HG03558 (cell line): ENCODE measurements around the gene ODAD4.

ENCODE experiments used
- ATAC-seq: cut with Tn5 transposase; IDR thresholded peaks from one replicate; pipeline ENCODE4 v1.9.1; 2021; ENCODE audit warnings: moderate number of reproducible peaks; ENCODE audit not compliant: unreplicated experiment; ENCODE audit errors: extremely low read depth

ODAD4 gene

GRCh38 chr17:41967141-41967920 lies 36.9 kb downstream of the ODAD4 start:
- ATAC-seq: no peak

- no peak for ATAC-seq
Measured at GRCh38 chr17:41967921-41968578, 37.6 kb downstream of the ODAD4 start.

GRCh38 chr17:41968676-41969075 lies 38.3 kb downstream of the ODAD4 start:
- no peak for ATAC-seq

GRCh38 chr17:41970901-41971331 lies 40.5 kb downstream of the ODAD4 start:
- ATAC-seq: no peak

- ATAC-seq: no peak
Measured at GRCh38 chr17:41971721-41972523, 41.5 kb downstream of the ODAD4 start.

- ATAC-seq: no peak
Measured at GRCh38 chr17:41972571-41973407, 42.4 kb downstream of the ODAD4 start.

DNA sequence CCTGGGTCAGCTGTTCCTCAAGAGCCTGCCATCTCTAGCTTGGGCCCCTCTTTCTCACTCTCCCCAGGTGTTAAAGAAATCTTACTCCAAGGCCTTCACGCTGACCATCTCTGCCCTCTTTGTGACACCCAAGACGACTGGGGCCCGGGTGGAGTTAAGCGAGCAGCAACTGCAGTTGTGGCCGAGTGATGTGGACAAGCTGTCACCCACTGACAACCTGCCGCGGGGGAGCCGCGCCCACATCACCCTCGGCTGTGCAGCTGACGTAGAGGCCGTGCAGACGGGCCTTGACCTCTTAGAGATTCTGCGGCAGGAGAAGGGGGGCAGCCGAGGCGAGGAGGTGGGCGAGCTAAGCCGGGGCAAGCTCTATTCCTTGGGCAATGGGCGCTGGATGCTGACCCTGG lies 43.0 kb downstream of the ODAD4 start:
- no peak for ATAC-seq

GRCh38 chr17:41974031-41974430 lies 43.6 kb downstream of the ODAD4 start:
- no peak for ATAC-seq

DNA sequence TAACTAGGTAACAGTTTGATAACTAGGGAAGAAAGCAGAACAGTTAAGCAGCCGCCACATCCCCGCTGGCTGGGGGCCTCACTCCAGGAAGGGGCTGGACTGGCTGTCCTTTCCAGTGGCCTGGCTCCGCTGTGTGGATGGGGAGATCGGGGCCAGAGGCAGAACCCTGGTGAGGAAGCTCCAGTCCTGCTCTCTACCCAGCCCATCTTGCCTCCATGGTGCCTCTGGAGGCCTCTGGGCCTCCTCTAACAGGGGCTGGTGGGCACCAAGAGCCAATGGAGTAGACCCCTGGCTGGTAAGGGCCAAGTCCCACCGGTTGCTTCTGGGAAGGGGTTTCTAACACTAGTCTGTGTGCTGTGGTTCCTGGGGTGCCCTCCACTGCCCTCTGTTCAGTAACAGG lies 44.2 kb downstream of the ODAD4 start:
- no peak for ATAC-seq

DNA sequence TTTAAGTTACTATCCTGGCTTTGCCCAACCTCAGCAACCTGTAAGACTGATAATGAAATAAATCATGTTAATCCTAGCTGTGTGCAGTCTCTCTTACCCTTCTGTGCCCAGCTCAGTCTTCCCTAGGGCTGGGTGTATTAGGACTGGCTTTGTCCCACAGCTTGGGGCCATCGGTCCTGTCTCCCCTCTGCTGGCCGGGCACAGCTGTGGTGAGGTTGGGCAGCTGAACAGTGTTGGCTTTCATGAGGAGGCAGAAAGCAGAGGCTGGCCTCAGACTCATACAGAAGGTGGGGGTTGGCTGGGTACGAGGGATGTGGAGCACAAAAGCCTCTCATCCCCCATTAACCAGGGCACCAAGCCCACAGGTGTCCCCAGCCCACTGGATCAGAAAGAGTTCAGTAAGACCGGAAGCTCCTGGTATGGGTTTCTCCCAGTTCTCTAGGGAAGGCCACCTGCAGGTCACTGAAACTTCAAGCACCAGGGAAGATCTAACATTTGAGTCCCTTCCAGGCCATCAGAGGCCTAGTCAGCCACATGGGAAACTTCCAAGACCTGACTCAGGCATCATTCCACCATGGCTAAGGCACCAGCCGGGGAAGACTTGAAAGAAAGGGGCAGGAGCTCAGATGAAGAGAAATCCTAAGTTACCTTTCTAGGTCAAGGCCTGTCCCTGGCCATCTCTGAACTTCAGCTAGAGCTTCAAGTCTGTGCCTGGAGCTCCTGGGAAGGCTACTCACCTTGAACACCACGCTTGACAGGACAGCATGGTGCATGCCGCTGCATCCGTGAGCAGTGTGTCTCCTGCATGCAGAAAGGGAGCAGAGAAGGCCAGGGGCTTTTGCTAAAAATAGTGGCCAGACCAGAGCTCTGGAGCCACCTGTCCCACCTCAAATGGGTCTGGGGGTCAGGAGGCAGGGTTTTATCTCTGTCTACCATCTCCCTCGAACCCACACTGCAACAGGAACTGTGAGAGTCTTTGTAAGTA lies 45.0 kb downstream of the ODAD4 start:
- ATAC-seq: no peak

- no peak for ATAC-seq
Measured at GRCh38 chr17:41976142-41976768, 45.8 kb downstream of the ODAD4 start.

- ATAC-seq: no peak
Measured at GRCh38 chr17:41977991-41978390, 47.6 kb downstream of the ODAD4 start.

GRCh38 chr17:41982026-41982760 lies 51.8 kb downstream of the ODAD4 start:
- ATAC-seq: no peak

DNA sequence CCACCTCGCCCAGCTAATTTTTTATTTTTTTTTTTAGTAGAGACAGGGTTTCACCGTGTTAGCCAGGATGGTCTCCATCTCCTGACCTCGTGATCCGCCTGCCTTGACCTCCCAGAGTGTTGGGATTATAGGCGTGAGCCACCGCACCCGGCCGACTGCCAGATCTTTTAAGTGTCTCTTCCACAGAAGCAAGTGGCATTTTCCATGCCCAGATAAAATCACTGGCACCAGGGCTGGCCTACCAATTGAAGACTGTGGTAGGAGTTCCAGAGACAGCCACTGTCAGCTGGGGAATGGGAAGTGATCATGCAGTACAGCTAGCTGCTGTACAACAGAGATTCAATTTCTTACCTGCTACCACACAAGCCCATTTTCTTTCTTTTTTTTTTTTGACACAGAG lies 54.0 kb downstream of the ODAD4 start:
- no peak for ATAC-seq

GRCh38 chr17:41985919-41986318 lies 55.5 kb downstream of the ODAD4 start:
- ATAC-seq: no peak

GRCh38 chr17:41986634-41987033 lies 56.2 kb downstream of the ODAD4 start:
- no peak for ATAC-seq

GRCh38 chr17:41987642-41988041 lies 57.2 kb downstream of the ODAD4 start:
- no peak for ATAC-seq

DNA sequence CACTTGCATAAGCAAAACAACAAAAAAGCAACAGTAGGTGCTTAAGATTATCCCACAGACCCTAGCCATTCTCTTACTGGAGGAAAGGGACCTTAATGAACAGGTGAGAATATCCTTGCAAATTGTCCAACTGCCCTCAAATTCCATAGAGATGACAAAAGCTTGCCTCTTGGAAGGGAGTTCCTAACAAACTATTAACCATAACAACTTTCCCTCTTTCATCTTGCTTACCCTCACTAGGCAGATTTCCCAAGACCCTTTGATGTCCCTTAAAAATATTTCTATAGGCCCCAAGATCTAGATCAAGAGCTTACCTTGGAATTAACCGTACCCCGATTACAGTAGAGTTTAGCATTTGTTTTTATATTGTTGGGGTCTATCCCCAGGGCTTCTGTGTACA lies 58.0 kb downstream of the ODAD4 start:
- no peak for ATAC-seq
